Inferior parietal cortex (tissue), 1 donor: ENCODE results near the gene ZSWIM6.

Experiments
- DNase-seq: peaks from one replicate; pipeline ENCODE4 v3.0.0-alpha.2; 2016; ENCODE audit errors: extremely low spot score

Gene ZSWIM6

GRCh38 chr5:61331407-61332357 lies at the start of gene ZSWIM6:
Gene ZSWIM6 (plus strand): TSS chr5:61332258. CDS start chr5:61332273, 15 bp downstream.
- peak; percentile 97 for DNase-seq

DNA sequence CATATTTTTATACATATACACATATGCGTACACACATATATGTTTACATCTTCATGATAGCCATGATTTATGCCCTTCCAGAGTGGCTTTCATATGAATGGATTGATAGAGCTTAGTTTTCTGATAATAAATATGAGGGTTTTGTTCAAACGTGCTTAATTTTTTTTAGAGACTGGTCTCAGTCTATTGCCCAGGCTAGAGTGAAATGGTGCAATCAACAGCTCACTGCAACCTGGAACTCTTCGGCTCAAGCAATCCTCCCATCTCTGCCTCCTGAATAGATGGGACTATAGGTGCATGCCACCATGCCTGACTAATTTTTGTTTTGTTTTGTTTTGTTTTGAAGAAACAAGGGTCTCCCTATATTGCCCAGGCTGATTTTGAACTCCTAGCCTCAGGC lies 48.6 kb upstream of the ZSWIM6 start:
- no peak for DNase-seq

DNA sequence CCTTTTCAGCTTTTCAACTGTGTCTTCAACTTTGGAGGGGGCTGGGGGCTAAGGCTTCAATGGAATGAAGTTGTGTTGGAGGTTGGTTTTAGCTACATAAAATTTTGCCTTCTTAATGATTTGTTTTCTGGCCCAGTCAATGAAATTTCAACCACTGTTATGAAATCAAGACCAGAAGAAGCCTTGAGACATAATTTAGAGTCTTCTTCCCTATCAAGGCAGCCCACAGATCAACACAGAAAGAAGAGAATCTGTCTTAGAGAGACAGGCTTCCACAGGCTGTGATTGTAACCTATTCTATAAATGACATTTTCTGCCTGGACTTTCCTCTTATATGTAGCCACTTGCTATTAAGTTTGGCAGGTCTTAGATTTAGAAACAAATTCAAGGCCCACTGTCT lies 46.5 kb upstream of the ZSWIM6 start:
- DNase-seq = no peak

- DNase-seq = no peak
These were observed 45.5 kb upstream of the ZSWIM6 start for GRCh38 chr5:61286446-61287132.

DNA sequence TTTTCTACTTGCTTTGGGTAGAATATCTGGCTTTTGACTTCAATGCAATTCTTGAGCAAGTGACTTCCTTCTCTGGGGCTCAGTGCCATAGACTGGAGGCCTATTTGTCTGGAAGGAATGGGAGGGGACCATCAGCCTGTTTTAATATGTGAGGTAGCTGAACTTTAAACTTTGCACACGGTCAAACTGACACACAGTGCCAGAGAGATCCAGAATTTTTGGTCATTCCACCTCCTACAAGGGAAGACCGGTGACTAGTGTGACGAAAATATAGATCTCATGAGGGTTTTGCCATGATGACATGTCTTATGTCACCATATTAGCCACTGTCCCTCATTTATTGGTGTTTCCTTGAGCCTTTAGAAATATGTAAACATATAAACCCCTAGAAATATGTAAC lies 44.6 kb upstream of the ZSWIM6 start:
- DNase-seq = no peak

DNA sequence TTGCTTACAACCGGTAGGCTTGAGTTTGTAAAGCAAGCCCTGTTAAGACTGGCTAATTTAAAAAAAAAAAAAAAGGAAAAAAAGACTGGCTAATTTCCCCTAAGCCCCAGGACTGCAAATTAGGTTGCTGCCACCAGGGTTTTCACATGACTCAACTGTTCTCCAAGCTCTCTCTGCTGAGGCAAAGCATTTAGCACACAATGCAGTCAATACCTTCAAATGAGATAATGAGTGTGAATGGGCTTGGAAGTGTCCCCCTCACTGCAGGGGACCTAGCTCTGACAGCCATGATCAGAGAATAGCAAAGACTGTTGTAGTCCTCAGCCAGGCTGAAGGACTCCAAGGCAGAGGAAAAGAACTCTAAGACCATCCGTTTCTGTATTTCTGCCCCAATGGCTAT lies 42.8 kb upstream of the ZSWIM6 start:
- DNase-seq = no peak

DNA sequence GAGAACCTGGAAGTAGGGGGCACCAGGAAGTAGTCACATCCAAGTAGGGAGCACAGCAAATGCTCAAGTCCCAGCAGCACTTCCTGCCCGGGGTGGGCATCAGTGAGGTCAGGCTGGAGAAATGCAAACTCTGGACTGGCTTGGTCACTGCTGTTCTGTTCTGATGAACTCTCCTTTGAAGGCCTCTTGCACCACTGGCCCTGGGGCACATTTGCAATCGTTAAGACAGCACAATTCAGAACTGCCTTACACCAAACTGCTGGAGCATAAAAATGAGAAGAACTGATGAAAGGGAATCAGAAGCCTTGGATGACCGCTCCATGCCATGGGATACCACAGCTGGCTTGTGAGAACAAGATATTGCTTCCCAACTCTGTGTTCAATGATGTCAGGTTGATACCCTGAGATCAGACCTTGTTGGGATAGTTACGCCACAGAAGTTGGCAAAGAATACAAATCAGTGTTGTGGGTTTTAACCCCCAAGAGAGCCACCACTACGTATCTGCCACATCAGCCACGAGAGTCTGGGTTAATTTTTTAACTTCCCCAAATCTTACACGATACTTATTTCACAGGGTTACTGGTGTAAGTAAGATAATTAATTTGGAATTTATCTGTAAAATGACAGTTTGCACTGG lies 42.3 kb upstream of the ZSWIM6 start:
- DNase-seq = no peak

DNA sequence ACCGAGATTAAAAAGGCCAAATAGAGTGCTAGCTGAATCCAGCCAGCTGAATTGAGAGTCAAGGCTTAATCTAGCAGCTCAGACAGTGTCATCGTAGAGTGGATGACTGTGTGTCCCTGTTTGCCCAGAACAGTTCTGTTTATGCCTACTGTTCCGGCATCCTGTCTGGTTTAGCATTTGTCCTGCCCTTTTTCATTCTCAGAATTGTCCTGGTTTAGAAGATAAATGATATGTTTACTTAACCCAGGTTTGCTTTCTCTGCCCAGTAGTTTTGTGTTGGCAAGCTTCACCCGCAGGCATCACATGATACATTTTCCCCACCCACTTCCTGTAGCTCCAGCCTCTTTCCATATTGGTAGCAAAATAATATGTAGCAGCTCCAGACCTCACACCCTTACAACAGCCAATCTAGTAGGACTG lies 41.3 kb upstream of the ZSWIM6 start:
- DNase-seq = no peak

GRCh38 chr5:61292062-61292657 lies 39.9 kb upstream of the ZSWIM6 start:
- DNase-seq = no peak

- DNase-seq = no peak
These were observed 39.0 kb upstream of the ZSWIM6 start for GRCh38 chr5:61293071-61293470.

GRCh38 chr5:61293873-61294272 lies 38.2 kb upstream of the ZSWIM6 start:
- DNase-seq = no peak

DNA sequence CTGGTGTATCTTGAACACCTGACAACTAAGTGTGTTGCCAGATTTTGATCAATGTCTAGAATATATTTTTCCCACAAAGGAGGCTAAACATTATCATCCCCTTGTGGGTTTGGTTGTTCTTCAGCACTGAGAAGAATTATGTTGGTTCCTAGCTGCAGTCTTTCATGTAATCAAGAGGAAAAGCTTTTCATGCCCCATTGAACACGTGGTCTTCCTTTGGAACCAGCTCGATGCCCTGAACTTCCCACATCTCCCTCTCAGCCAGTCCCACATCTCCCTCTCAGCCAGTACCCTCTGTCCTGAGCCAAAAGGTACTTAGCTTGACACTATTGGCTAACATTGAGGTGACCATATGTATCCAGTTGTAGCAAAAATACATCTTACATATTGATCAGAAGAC lies 36.7 kb upstream of the ZSWIM6 start:
- no peak for DNase-seq

- no peak for DNase-seq
These were observed 34.0 kb upstream of the ZSWIM6 start for GRCh38 chr5:61298066-61298465.

- DNase-seq = no peak
These were observed 33.5 kb upstream of the ZSWIM6 start for GRCh38 chr5:61298580-61298979.

GRCh38 chr5:61299261-61299681 lies 32.8 kb upstream of the ZSWIM6 start:
- no peak for DNase-seq

DNA sequence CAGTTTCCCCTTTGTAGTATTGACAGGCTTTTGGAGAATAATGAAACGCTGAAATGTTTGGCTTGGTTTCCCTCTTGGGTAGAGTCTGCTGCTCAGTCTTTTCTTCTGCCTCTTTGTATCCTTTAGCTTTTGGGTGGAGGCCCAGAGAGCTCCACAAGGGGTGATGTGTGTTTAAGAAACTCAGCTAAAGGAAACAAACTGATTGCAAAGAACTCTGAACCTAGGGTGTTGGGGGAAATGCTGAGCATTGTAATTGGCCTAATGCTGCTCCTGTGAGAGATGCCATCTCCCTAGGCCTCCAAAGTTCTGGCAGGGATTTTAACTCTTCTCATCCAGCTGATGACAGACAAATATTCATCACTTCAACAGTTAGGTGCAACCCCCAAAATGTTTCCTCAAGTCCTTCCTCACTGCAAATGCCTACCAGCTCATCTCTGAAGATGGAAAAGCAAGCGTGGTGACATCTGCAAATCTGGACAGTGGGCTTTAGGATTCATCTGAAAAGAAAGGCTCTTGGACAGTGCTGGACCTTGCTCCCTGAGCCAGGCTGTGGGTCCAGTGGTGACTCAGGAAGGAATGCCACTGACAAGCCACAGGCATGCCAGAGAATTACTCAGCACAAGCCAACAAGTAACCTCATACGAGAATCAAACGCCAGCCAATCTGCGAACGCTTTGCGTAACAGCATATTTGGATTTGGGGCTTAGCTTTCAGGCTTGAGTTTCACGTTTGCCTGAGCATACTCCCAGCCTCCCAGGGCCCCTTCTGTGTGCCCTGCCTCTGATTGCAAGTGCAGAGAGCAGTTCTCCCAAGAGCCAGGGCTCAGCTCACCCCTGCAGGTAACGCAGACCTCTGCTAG lies 30.5 kb upstream of the ZSWIM6 start:
- peak; percentile 43 for DNase-seq

- DNase-seq = no peak
These were observed 29.9 kb upstream of the ZSWIM6 start for GRCh38 chr5:61302200-61302563.

- DNase-seq = no peak
These were observed 28.7 kb upstream of the ZSWIM6 start for GRCh38 chr5:61303346-61303745.

- DNase-seq = no peak
These were observed 27.3 kb upstream of the ZSWIM6 start for GRCh38 chr5:61304590-61305381.

DNA sequence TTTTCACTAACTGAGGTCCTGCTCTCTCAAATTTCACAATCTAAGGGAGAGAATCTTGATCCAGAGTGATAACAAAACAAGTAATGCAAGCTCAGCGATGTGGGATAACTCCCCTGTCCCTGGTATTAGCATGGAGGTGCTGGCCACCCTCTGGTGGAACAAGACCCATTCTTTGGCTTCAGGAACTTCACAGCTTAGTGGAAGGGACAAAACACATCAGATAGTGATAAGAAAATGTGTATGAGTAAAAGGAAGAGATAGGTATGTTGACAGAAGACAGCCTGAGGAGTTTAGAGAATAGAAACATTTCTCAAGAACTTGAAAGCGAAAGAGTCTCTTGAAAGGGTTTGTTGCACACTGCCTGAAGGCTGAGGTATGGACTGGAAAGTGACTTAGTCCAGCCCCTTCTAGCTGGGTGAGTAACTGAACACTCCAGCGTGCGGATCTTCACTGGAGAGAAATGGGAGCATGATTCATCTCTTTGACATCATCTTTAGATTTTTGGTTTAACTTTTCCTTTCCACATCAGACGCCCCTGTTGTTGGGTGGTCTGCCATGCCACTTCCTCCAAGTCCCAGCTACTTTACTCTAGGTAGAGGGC lies 25.4 kb upstream of the ZSWIM6 start:
- DNase-seq = no peak
